CD4-positive, CD25-positive, alpha-beta regulatory T cell (primary cell): ENCODE results near the gene GPR39. TPM values are rescaled to one million over a fixed set of nuclear protein-coding genes. Genes with fewer than 3 reads are reported as not detected.
"Not testable (repeated sequence)": the region's sequence is repeated elsewhere in the genome, so short reads cannot be mapped to it uniquely, and the experiment has no call there.

ENCODE experiments used
- ATAC-seq, 2 donors: fragments of 150-1000 bp; cut with Tn5 transposase; one replicate each; pipeline ENCODE4 v1.10.0; 2021; ENCODE audit warnings: low read depth in 2 of 2, moderate number of reproducible peaks in 2 of 2, moderate library complexity in 1 of 2
- DNase-seq, 3 donors: peaks; one replicate each; pipeline versions ENCODE4 v3.0.0 to v3.0.0-alpha.2; 2012 to 2022; ENCODE audit warnings: mixed read lengths in 1 of 3
- H3K27ac ChIP-seq: one replicate; pipeline ENCODE4 v1.7.0; 2013; ENCODE audit warnings: mild to moderate bottlenecking, low read length; ENCODE audit not compliant: insufficient read depth, poor library complexity, severe bottlenecking
- H3K27me3 ChIP-seq: one replicate; pipeline ENCODE4 v1.7.0; 2013; ENCODE audit warnings: low read length; ENCODE audit not compliant: control insufficient read depth, insufficient read depth
- H3K36me3 ChIP-seq: one replicate; pipeline ENCODE4 v1.7.0; 2013; ENCODE audit warnings: mild to moderate bottlenecking, low read length, moderate library complexity; ENCODE audit not compliant: control insufficient read depth, insufficient read depth
- H3K4me1 ChIP-seq: 2 replicates; pipeline ENCODE4 v1.7.0; 2013; ENCODE audit warnings: mild to moderate bottlenecking, low read length; ENCODE audit not compliant: insufficient read depth, control insufficient read depth, poor library complexity, severe bottlenecking
- H3K4me3 ChIP-seq: one replicate; pipeline ENCODE4 v1.7.0; 2013; ENCODE audit warnings: low read depth, mild to moderate bottlenecking, low read length, moderate library complexity
- H3K9me3 ChIP-seq, 2 experiments: 1 replicate in 1 of 2; 2 replicates in 1 of 2; pipeline ENCODE4 v1.7.0; 2013; ENCODE audit warnings: low read length in 2 of 2, mild to moderate bottlenecking in 1 of 2, moderate library complexity in 1 of 2; ENCODE audit not compliant: control insufficient read depth in 2 of 2
- H3K27ac Mint-ChIP-seq, 3 donors: one replicate each; pipeline ENCODE4 v1.8.0; 2020 to 2022; ENCODE audit warnings: mild to moderate bottlenecking in 3 of 3, mixed read lengths in 3 of 3, moderate library complexity in 2 of 3
- H3K27me3 Mint-ChIP-seq: one replicate; pipeline ENCODE4 v1.8.0; 2022; ENCODE audit warnings: mild to moderate bottlenecking, mixed read lengths
- H3K36me3 Mint-ChIP-seq: one replicate; pipeline ENCODE4 v1.8.0; 2020; ENCODE audit warnings: mixed read lengths
- H3K4me1 Mint-ChIP-seq, 4 donors: one replicate each; pipeline ENCODE4 v1.8.0; 2020 to 2022; ENCODE audit warnings: mixed read lengths in 4 of 4, mild to moderate bottlenecking in 1 of 4
- H3K4me3 Mint-ChIP-seq, 4 donors: one replicate each; pipeline ENCODE4 v1.8.0; 2020 to 2022; ENCODE audit warnings: mild to moderate bottlenecking in 4 of 4, mixed read lengths in 4 of 4, moderate library complexity in 3 of 4
- H3K9me3 Mint-ChIP-seq, 7 donors: one replicate each; pipeline ENCODE4 v1.8.0; 2020 to 2022; ENCODE audit warnings: mixed read lengths in 7 of 7, mild to moderate bottlenecking in 3 of 7, moderate library complexity in 2 of 7
- polyA plus RNA-seq, 4 donors: library from polyadenylated mRNA; unstranded; fragments of 300-500 nt; fragmentation: Illumina TruSeq; gene quantifications; one replicate each; pipeline ENCODE4 v1.2.3, GENCODE V29; 2021
- total RNA-seq: library from RNA; stranded (reverse); gene quantifications from one replicate; pipeline ENCODE4 v1.2.3, GENCODE V29; 2022

The GPR39 gene
- total and polyA plus RNA-seq, 5 donors from 2014 or later = not detected

GRCh38 chr2:132515010-132515409 is 98.4 kb downstream of the GPR39 start:
- Histone ChIP-seq H3K36me3 (no peaks in the 10 kb centered on the region), H3K4me3 (no peak overlapping the region), H3K27ac (no peak overlapping the region), H3K4me1 (no peaks in the 10 kb centered on the region), H3K27me3 (no peaks in the 10 kb centered on the region), H3K9me3 (no peaks in the 10 kb centered on the region)
- Mint-ChIP-seq H3K9me3 (peaks cover 0 to 5% (median 2%) of the 10 kb centered on the region in 7 donors), H3K27me3 (no peaks in the 10 kb centered on the region), H3K27ac (no peak overlapping the region), H3K36me3 (no peaks in the 10 kb centered on the region), H3K4me3 (no peak overlapping the region), H3K4me1 (no peaks in the 10 kb centered on the region)
- ATAC-seq = no peak
- no peak for DNase-seq

- Histone ChIP-seq H3K9me3 (no peaks in the 10 kb centered on the region), H3K27ac (no peak overlapping the region), H3K4me1 (no peaks in the 10 kb centered on the region), H3K36me3 (no peaks in the 10 kb centered on the region), H3K4me3 (no peak overlapping the region), H3K27me3 (no peaks in the 10 kb centered on the region)
- H3K4me3 Mint-ChIP-seq = no peak overlapping the region
- H3K27me3 Mint-ChIP-seq = no peaks in the 10 kb centered on the region
- no peaks in the 10 kb centered on the region for H3K4me1 Mint-ChIP-seq
- H3K9me3 Mint-ChIP-seq = peaks cover 0 to 10% (median 2%) of the 10 kb centered on the region in 7 donors
- DNase-seq (no peak), ATAC-seq (no peak)
- no peaks in the 10 kb centered on the region for H3K36me3 Mint-ChIP-seq
- no peak overlapping the region for H3K27ac Mint-ChIP-seq
Measured at GRCh38 chr2:132517386-132517785, 100.8 kb downstream of the GPR39 start.

GRCh38 chr2:132518302-132518701 is 101.7 kb downstream of the GPR39 start:
- H3K4me3 Mint-ChIP-seq = no peak overlapping the region
- no peak overlapping the region for H3K27ac Mint-ChIP-seq
- no peak overlapping the region for H3K27ac ChIP-seq
- no peaks in the 10 kb centered on the region for H3K9me3 ChIP-seq
- no peaks in the 10 kb centered on the region for H3K4me1 Mint-ChIP-seq
- ATAC-seq (no peak), DNase-seq (no peak)
- H3K4me3 ChIP-seq = no peak overlapping the region
- no peaks in the 10 kb centered on the region for H3K27me3 Mint-ChIP-seq
- H3K36me3 Mint-ChIP-seq = no peaks in the 10 kb centered on the region
- H3K27me3 ChIP-seq = no peaks in the 10 kb centered on the region
- H3K9me3 Mint-ChIP-seq = peaks cover 0 to 10% (median 2%) of the 10 kb centered on the region in 7 donors
- no peaks in the 10 kb centered on the region for H3K4me1 ChIP-seq
- no peaks in the 10 kb centered on the region for H3K36me3 ChIP-seq

GRCh38 chr2:132519566-132519965 is 103.0 kb downstream of the GPR39 start:
- Mint-ChIP-seq H3K36me3 (no peaks in the 10 kb centered on the region), H3K27me3 (no peaks in the 10 kb centered on the region), H3K4me3 (no peak overlapping the region), H3K27ac (no peak overlapping the region), H3K9me3 (peaks cover 0 to 11% (median 0%) of the 10 kb centered on the region in 7 donors), H3K4me1 (no peaks in the 10 kb centered on the region)
- H3K4me1 ChIP-seq = no peaks in the 10 kb centered on the region
- no peak overlapping the region for H3K27ac ChIP-seq
- H3K27me3 ChIP-seq = no peaks in the 10 kb centered on the region
- DNase-seq (no peak), ATAC-seq (no peak)
- H3K9me3 ChIP-seq = no peaks in the 10 kb centered on the region
- no peak overlapping the region for H3K4me3 ChIP-seq
- H3K36me3 ChIP-seq = no peaks in the 10 kb centered on the region

- H3K27me3 ChIP-seq = no peaks in the 10 kb centered on the region
- Mint-ChIP-seq H3K27me3 (no peaks in the 10 kb centered on the region), H3K9me3 (peaks cover 0 to 9% (median 0%) of the 10 kb centered on the region in 7 donors), H3K36me3 (no peaks in the 10 kb centered on the region), H3K4me3 (no peak overlapping the region), H3K27ac (no peak overlapping the region), H3K4me1 (no peaks in the 10 kb centered on the region)
- no peak for ATAC-seq
- no peaks in the 10 kb centered on the region for H3K4me1 ChIP-seq
- H3K4me3 ChIP-seq = no peak overlapping the region
- no peak for DNase-seq
- H3K36me3 ChIP-seq = no peaks in the 10 kb centered on the region
- no peaks in the 10 kb centered on the region for H3K9me3 ChIP-seq
- no peak overlapping the region for H3K27ac ChIP-seq
Measured at GRCh38 chr2:132521341-132521740, 104.7 kb downstream of the GPR39 start.

GRCh38 chr2:132522901-132523300 is 106.3 kb downstream of the GPR39 start:
- no peak overlapping the region for H3K27ac ChIP-seq
- no peak overlapping the region for H3K27ac Mint-ChIP-seq
- peaks cover 0 to 11% (median 2%) of the 10 kb centered on the region in 7 donors for H3K9me3 Mint-ChIP-seq
- H3K36me3 ChIP-seq = no peaks in the 10 kb centered on the region
- H3K36me3 Mint-ChIP-seq = no peaks in the 10 kb centered on the region
- H3K4me1 Mint-ChIP-seq = no peaks in the 10 kb centered on the region
- no peak for DNase-seq
- no peak for ATAC-seq
- H3K27me3 ChIP-seq = no peaks in the 10 kb centered on the region
- no peak overlapping the region for H3K4me3 ChIP-seq
- H3K27me3 Mint-ChIP-seq = no peaks in the 10 kb centered on the region
- no peak overlapping the region for H3K4me3 Mint-ChIP-seq
- H3K4me1 ChIP-seq = no peaks in the 10 kb centered on the region
- H3K9me3 ChIP-seq = no peaks in the 10 kb centered on the region

- not testable (repeated sequence) for H3K4me1 ChIP-seq, H3K27me3 Mint-ChIP-seq
- peaks cover 0 to 19% (median 4%) of the 10 kb centered on the region in 7 donors for H3K9me3 Mint-ChIP-seq
Measured at GRCh38 chr2:132537061-132537460, 120.5 kb downstream of the GPR39 start.

GRCh38 chr2:132538331-132538855 is 121.8 kb downstream of the GPR39 start:
- ATAC-seq = no peak
- Histone ChIP-seq H3K36me3 (no peaks in the 10 kb centered on the region), H3K27me3 (no peaks in the 10 kb centered on the region), H3K4me1 (no peaks in the 10 kb centered on the region), H3K27ac (no peak overlapping the region), H3K9me3 (no peaks in the 10 kb centered on the region), H3K4me3 (no peak overlapping the region)
- Mint-ChIP-seq H3K9me3 (peaks cover 0 to 18% (median 4%) of the 10 kb centered on the region in 7 donors), H3K4me1 (no peaks in the 10 kb centered on the region), H3K36me3 (no peaks in the 10 kb centered on the region), H3K4me3 (no peak overlapping the region), H3K27me3 (no peaks in the 10 kb centered on the region), H3K27ac (no peak overlapping the region)
- no peak for DNase-seq

More at GRCh38 chr2:132537061-132537460, 120.5 kb downstream of the GPR39 start:
- not testable (repeated sequence) for DNase-seq, ATAC-seq, H3K36me3 Mint-ChIP-seq, H3K36me3 ChIP-seq, H3K4me3 ChIP-seq, H3K4me1 Mint-ChIP-seq, H3K27me3 ChIP-seq, H3K27ac Mint-ChIP-seq, H3K4me3 Mint-ChIP-seq, H3K27ac ChIP-seq, H3K9me3 ChIP-seq
